Subcutaneous adipose tissue (tissue), 4 donors: ENCODE measurements around the gene PGA3. TPM values are rescaled to one million over a fixed set of nuclear protein-coding genes. Genes with fewer than 3 reads are reported as not detected.
"Not testable (repeated sequence)": the region's sequence is repeated elsewhere in the genome, so short reads cannot be mapped to it uniquely, and the experiment has no call there.

ENCODE experiments used
- total RNA-seq, 4 donors: library from RNA; depleted of rRNA; stranded (reverse); fragments of >200 nt; gene quantifications; one replicate each; pipeline ENCODE4 v1.1.0, GENCODE V29; 2016
- TF ChIP-seq, protein P1 (sequence below): fragments of 450-650 bp; IDR thresholded peaks from one replicate; pipeline ENCODE4 v1.5.1; 2016; ENCODE audit warnings: low read depth, mild to moderate bottlenecking, control low read depth, antibody characterized with exemption, moderate library complexity

The PGA3 gene
- total RNA-seq = 10 to 100 TPM in 2 of 4 donors, 1 to 10 TPM in 1, not detected in 1; 4.4 to 46.1 (median 45.4) TPM

DNA sequence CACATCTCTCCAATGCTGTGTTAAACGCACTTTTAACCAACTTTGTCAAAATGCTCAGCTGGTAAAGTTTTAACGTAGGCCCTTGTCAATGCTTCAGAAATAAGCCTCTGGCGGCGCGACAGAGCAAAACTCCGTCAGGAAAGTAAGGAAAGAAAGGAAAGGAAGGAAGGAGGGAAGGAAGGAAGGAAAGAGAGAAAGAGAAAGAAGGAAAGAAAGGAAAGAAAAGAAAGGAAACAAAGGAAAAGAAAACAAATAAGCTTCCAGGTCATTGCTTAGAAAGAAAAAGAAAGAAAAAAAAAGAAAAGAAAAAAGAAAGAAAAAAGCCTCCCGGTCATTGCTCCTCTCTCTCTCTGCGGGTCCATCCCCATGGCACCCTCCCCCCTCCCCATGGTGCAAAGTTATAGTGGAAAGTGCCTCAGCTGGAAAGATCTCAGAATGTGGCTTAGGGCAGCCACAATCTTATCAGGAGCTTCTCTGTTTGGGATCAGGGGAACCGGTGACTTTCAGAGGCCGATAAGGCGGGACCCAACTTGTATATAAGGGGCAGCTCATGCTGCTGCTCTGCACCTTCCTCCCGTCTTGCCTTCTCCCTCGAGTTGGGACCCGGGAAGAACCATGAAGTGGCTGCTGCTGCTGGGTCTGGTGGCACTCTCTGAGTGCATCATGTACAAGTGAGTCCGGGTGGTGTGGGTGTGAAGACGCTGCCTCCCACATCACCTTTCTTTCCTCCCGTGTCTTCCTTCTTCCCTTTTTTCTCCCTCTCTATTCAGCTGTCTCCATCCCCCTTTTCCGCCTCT lies at the start of gene PGA3:
TSS of gene PGA3 (plus strand) at position 566 of the 797 bp plus-strand sequence. CDS start at position 616, 50 bp downstream.
- TF ChIP-seq, protein P1, sequence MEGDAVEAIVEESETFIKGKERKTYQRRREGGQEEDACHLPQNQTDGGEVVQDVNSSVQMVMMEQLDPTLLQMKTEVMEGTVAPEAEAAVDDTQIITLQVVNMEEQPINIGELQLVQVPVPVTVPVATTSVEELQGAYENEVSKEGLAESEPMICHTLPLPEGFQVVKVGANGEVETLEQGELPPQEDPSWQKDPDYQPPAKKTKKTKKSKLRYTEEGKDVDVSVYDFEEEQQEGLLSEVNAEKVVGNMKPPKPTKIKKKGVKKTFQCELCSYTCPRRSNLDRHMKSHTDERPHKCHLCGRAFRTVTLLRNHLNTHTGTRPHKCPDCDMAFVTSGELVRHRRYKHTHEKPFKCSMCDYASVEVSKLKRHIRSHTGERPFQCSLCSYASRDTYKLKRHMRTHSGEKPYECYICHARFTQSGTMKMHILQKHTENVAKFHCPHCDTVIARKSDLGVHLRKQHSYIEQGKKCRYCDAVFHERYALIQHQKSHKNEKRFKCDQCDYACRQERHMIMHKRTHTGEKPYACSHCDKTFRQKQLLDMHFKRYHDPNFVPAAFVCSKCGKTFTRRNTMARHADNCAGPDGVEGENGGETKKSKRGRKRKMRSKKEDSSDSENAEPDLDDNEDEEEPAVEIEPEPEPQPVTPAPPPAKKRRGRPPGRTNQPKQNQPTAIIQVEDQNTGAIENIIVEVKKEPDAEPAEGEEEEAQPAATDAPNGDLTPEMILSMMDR = not testable (repeated sequence)

DNA sequence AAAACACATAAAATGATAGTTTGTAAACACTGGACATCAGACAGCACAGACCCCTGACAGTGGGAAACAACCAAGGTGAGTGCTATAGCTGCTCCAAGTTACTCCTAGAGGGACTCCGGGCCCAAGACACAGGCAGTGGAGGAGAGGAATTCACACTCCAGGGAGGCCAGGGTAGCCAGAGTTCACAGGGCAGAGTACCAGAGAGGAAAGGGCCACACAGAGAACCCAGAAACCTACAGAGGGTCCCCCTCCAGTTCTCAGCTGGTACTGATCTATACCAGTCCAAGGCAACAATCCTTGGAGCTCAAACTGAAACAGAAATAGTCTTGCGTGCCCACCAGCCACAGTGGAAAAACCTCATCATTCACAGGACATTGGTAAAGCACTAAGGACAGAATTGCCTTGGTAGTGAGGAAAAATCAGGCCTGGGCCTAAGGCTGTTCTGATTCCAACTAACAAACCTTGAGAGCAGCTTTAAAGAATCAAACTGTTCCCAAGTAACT lies 49.7 kb upstream of the PGA3 start:
- TF ChIP-seq, protein P1 = no peak

DNA sequence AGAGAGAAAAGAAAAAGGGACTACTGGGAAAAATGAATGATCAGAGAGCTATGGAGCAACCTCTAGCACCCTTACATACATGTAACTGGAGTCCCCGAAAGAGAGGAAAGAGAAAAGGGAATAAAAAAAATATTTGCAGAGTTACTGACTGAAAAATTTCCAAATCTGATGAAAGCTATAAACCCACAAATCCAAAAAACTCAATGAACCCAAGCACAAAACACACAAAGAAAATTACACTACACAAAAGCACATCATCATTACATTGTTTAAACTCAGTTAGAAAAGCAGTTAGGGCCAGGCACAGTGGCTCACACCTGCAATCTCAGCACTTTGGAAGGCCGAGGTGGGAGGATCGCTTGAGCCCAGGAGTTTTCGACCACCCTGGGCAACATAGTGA lies 48.8 kb upstream of the PGA3 start:
- TF ChIP-seq, protein P1 = no peak

DNA sequence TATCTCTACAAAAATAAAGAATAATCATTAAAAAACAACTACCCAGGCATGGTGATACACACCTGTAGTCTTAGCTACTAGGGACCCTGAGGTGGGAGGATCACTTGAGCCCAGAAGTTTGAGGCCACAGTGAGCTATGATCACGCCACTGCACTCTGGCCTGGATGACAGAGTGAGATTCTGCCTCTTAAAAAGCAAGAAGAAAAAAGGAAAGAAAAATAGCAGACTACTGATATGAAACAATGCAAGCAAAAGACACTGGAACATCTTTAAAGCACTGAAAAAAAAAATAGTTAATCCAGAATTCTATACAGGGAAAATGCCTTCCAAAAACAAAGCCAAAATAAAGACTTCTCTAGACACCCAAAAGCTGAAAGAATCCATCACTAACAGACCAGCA lies 48.0 kb upstream of the PGA3 start:
- TF ChIP-seq, protein P1 = no peak

DNA sequence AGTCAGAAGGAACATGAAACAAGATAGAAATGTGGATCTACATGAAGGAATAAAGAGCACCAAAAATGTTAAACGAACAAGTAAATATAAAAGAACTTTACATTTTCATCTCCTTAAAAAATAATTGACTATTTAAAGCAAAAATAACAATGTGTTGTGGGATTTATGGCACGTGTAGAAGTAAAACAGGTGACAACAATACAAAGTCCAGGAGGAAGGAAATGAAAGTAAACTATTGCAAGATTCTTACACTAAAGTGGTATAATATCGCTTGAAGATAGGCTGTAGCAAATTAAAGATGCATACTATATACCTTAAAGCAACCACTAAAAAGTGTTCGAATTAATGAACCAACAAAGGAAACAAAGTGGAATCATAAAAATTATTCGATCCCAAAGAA lies 47.6 kb upstream of the PGA3 start:
- TF ChIP-seq, protein P1 = no peak

DNA sequence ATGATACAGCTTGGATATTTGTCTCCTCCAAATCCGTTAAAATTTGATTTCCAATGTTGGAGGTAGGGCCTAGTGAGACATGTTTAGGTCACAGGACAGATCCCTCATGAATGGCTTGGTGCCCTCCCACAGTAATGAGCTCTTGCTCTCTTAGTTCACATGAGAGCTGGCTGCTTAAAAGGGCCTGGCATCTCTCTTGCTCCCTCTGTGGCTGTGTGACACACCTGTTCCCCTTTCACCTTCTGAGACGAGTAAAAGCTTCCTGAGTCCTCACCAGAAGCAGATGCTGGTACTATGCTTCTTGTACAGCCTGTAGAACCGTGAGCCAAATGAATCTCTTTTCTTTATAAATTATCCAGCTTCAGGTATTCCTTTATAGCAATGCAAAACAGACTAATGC lies 45.6 kb upstream of the PGA3 start:
- TF ChIP-seq, protein P1 = no peak

DNA sequence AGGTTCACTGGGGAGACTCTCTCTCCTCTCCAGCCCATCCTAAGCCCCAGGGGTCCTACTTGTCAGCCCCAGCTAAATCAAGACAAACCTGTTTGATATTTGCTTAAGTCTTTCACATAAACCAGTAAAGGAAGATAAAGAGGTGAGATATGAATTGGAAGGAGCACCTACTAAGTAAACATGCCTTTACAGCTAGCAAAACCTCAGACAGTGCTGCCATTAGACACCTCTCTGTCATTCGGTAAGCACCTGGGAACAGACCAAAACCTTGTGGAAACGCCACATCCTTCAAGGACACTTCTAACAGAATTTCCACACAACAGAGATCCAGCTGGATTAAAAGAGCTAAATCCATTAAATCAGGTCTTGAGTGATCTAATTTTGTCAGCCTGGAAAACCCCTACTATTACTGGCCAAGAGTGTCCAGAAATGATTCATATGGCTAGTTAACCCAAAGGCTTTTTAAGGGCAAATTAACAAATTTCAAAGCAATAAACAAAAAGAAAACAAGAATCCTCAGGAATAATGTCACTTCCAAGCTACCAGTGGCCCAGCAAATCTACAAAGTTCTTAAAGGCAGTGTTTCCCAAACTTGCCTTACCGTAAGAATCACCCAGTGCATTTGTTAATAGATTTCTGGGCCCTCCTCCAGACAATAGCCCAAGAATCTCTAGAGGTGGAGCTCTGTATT lies 44.5 kb upstream of the PGA3 start:
- TF ChIP-seq, protein P1 = no peak
